Hepatocyte (in vitro differentiated cells): ENCODE measurements around the gene STK26.

Experiments used
- CTCF ChIP-seq: fragments of 200-600 bp; sonication (generic); IDR thresholded peaks from 2 replicates; pipeline ENCODE4 v1.5.1; 2016; ENCODE audit warnings: antibody characterized with exemption, mild to moderate bottlenecking; ENCODE audit not compliant: poor library complexity
- EZH2phosphoT487 ChIP-seq: fragments of 200-600 bp; sonication (generic); IDR thresholded peaks from one replicate; pipeline ENCODE4 v1.6.1; 2018; ENCODE audit warnings: antibody characterized with exemption, mild to moderate bottlenecking, low read depth, moderate library complexity; ENCODE audit not compliant: unreplicated experiment, severe bottlenecking

DNA sequence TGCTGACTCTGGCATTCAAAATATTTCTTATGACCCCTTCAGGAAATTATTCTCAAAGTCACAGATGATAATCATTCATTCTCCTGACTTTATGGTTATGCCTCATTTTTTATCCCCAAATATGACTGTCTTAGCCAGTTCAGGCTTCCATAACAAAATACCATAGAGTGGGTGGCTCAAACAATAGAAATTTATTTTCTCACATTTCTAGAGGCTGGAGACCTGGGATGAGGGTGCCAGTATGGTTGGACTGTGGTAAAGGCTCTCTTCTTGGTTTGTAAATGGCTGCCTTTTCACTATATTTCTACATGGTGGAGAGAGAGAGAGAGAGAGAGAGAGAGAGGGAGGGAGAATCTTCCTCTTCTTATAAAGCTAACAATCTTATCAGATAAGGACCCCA lies 84.2 kb downstream of the STK26 start:
- TF ChIP-seq CTCF, result no peak
- TF ChIP-seq EZH2phosphoT487, result no peak
